Gastroesophageal sphincter (tissue), 4 donors: ENCODE data around the gene ANKS1A. TPM values are rescaled to one million over a fixed set of nuclear protein-coding genes. Genes with fewer than 3 reads are reported as not detected.

Source experiments
- ATAC-seq: fragments of 150-250 bp; one replicate; pipeline ENCODE4 v1.9.1; 2016; ENCODE audit warnings: mild to moderate bottlenecking, moderate library complexity
- H3K27ac ChIP-seq, 4 donors: fragments of 200-600 bp; sonication (generic) in 3 of 4; 1 replicate in 3 of 4; 2 replicates in 1 of 4; pipeline ENCODE4 v1.5.1; 2016 to 2019
- H3K27me3 ChIP-seq: fragments of 200-600 bp; sonication (generic); one replicate; pipeline ENCODE4 v1.5.1; 2019
- H3K36me3 ChIP-seq, 2 donors: fragments of 200-600 bp; sonication (generic); one replicate each; pipeline ENCODE4 v1.5.1; 2019; ENCODE audit warnings: control low read depth in 1 of 2
- H3K4me1 ChIP-seq, 3 donors: fragments of 200-600 bp; sonication (generic); 1 replicate in 2 of 3; 2 replicates in 1 of 3; pipeline ENCODE4 v1.5.1; 2016 to 2019; ENCODE audit warnings: control low read depth in 2 of 3
- H3K4me3 ChIP-seq, 2 donors: fragments of 200-600 bp; sonication (generic); one replicate each; pipeline ENCODE4 v1.5.1; 2019; ENCODE audit warnings: mild to moderate bottlenecking in 1 of 2, moderate library complexity in 1 of 2
- H3K9me3 ChIP-seq, 3 donors: fragments of 200-600 bp; sonication (generic); one replicate each; pipeline ENCODE4 v1.5.1; 2017 to 2019; ENCODE audit warnings: control low read depth in 2 of 3
- CTCF ChIP-seq, 4 experiments: fragments of 200-600 bp in 2 of 4; fragments of 450-650 bp in 2 of 4; sonication (generic) in 1 of 4; IDR thresholded peaks; one replicate each; pipeline ENCODE4 v1.5.1; 2017 to 2019; ENCODE audit warnings: antibody characterized with exemption in 4 of 4, mild to moderate bottlenecking in 2 of 4, moderate library complexity in 2 of 4
- EP300 ChIP-seq: sonication (generic); formaldehyde crosslinking; IDR thresholded peaks from one replicate; pipeline ENCODE4 v1.6.1; 2017; ENCODE audit warnings: antibody characterized with exemption, mild to moderate bottlenecking
- POLR2A ChIP-seq, 2 donors: fragments of 450-650 bp; IDR thresholded peaks; one replicate each; pipeline ENCODE4 v1.6.1; 2017; ENCODE audit warnings: antibody characterized with exemption in 2 of 2, mild to moderate bottlenecking in 2 of 2, moderate library complexity in 1 of 2
- POLR2AphosphoS5 ChIP-seq: sonication (generic); formaldehyde crosslinking; IDR thresholded peaks from one replicate; pipeline ENCODE4 v1.6.1; 2017; ENCODE audit warnings: antibody characterized with exemption
- WGBS, 2 donors: methylation state at CpG; one replicate each; pipeline ENCODE4 v1.1.5; 2018; ENCODE audit warnings: low coverage in 1 of 2; 5-methylcytosine and 5-hydroxymethylcytosine counted together
- total RNA-seq, 4 donors: library from RNA; depleted of rRNA; stranded (reverse); fragments of >200 nt; gene quantifications; one replicate each; pipeline ENCODE4 v1.1.0, GENCODE V29; 2016

The ANKS1A gene
- total RNA-seq, 4 donors from 2014 or later, result 52.0 to 135 (median 88.4) TPM

- Histone ChIP-seq H3K36me3 (peaks cover 0 to 68% of the 10 kb centered on the region in 2 donors), H3K9me3 (no peaks in the 10 kb centered on the region), H3K27me3 (no peaks in the 10 kb centered on the region), H3K4me3 (no peak overlapping the region), H3K27ac (no peak overlapping the region), H3K4me1 (peaks cover 0 to 18% (median 4%) of the 10 kb centered on the region in 3 donors)
- 88 to 100% methylated on average over 1 to 4 of the region's 4 CpGs for WGBS, 2 donors
- no peak for TF ChIP-seq EP300
- no peak for TF ChIP-seq POLR2AphosphoS5
- no peak for TF ChIP-seq POLR2A (IDR thresholded peaks at IDR 0.05)
- TF ChIP-seq CTCF (IDR thresholded peaks at IDR 0.05), result no peak
- no peak for ATAC-seq
Observed at GRCh38 chr6:34985236-34985635, 96.2 kb downstream of the ANKS1A start.

- Histone ChIP-seq H3K4me3 (no peak overlapping the region), H3K9me3 (no peaks in the 10 kb centered on the region), H3K27me3 (no peaks in the 10 kb centered on the region), H3K27ac (peak overlapping the region in 3 of 4 donors; percentile 5 to 58 (median 17)), H3K4me1 (peaks cover 0 to 26% (median 4%) of the 10 kb centered on the region in 3 donors), H3K36me3 (peaks cover 0 to 67% of the 10 kb centered on the region in 2 donors)
- WGBS, 2 donors, result 0 to 8% methylated on average over 3 of the region's 3 CpGs
- peak; percentile 75 for ATAC-seq
- TF ChIP-seq POLR2A (IDR thresholded peaks at IDR 0.05) (no peak), CTCF (IDR thresholded peaks at IDR 0.05) (peak; percentile 84 to 97 (median 89)), POLR2AphosphoS5 (no peak), EP300 (no peak)
Observed at GRCh38 chr6:34986845-34987246, 97.8 kb downstream of the ANKS1A start.

- Histone ChIP-seq H3K27me3 (no peaks in the 10 kb centered on the region), H3K27ac (peak overlapping the region in 2 of 4 donors; percentile 17 to 58), H3K4me3 (no peak overlapping the region), H3K9me3 (no peaks in the 10 kb centered on the region), H3K36me3 (peaks cover 0 to 67% of the 10 kb centered on the region in 2 donors), H3K4me1 (peaks cover 0 to 26% (median 4%) of the 10 kb centered on the region in 3 donors)
- ATAC-seq, result no peak
- 75 to 100% methylated on average over 1 to 5 of the region's 5 CpGs for WGBS, 2 donors
- TF ChIP-seq POLR2AphosphoS5, result no peak
- no peak for TF ChIP-seq EP300
- TF ChIP-seq CTCF (IDR thresholded peaks at IDR 0.05), result no peak
- TF ChIP-seq POLR2A (IDR thresholded peaks at IDR 0.05), result no peak
Observed at GRCh38 chr6:34987506-34987905, 98.5 kb downstream of the ANKS1A start.

GRCh38 chr6:34990971-34991560 is 102.0 kb downstream of the ANKS1A start:
- Histone ChIP-seq H3K27me3 (no peaks in the 10 kb centered on the region), H3K9me3 (no peaks in the 10 kb centered on the region), H3K36me3 (peaks cover 0 to 64% of the 10 kb centered on the region in 2 donors), H3K4me3 (no peak overlapping the region), H3K4me1 (peaks cover 0 to 26% (median 4%) of the 10 kb centered on the region in 3 donors), H3K27ac (peak overlapping the region in 1 of 4 donors; percentile 30)
- ATAC-seq, result peak; percentile 26
- 52 to 72% methylated on average over 2 of the region's 2 CpGs for WGBS, 2 donors
- TF ChIP-seq POLR2AphosphoS5, result no peak
- TF ChIP-seq EP300, result no peak
- TF ChIP-seq CTCF (IDR thresholded peaks at IDR 0.05), result no peak
- no peak for TF ChIP-seq POLR2A (IDR thresholded peaks at IDR 0.05)

DNA sequence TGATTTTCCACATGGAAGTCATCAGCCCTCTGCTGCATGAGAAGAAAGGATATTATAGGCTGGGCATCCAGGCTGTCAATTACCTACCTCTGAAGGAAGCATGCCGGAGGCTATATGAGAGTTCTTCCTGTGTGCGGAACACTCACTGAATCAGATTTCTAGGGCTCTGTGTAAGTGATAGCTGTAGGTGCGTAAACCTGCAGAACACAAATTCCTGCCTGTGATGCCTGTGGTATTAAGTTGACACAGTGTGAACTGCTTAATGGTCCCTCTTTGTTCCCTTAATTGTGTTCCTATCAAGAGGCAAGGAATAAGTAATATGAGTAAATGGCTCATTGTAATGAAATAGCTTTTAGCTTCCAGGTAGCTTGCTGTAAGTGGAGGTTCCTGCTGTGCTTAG is 103.3 kb downstream of the ANKS1A start:
- H3K4me3 ChIP-seq, result no peak overlapping the region
- no peaks in the 10 kb centered on the region for H3K9me3 ChIP-seq
- TF ChIP-seq EP300 (no peak), CTCF (IDR thresholded peaks at IDR 0.05) (no peak), POLR2AphosphoS5 (no peak), POLR2A (IDR thresholded peaks at IDR 0.05) (no peak)
- no peaks in the 10 kb centered on the region for H3K27me3 ChIP-seq
- ATAC-seq, result no peak
- H3K4me1 ChIP-seq, result peaks cover 0 to 15% (median 0%) of the 10 kb centered on the region in 3 donors
- H3K36me3 ChIP-seq, result peaks cover 0 to 64% of the 10 kb centered on the region in 2 donors
- H3K27ac ChIP-seq, result no peak overlapping the region
- WGBS, 2 donors, result 95% methylated on average over 3 of the region's 3 CpGs; no CpG with 5 or more reads in 1 of the 2 donors
